GM19023 (cell line): ENCODE data around the gene MAU2.
A peak's percentile ranks its signal among the peaks of the same experiment; 100 is the strongest.
"Not testable (repeated sequence)": the region's sequence is repeated elsewhere in the genome, so short reads cannot be mapped to it uniquely, and the experiment has no call there.

Experiments
- ATAC-seq: cut with Tn5 transposase; IDR thresholded peaks from one replicate; pipeline ENCODE4 v1.9.1; 2021; ENCODE audit warnings: mild to moderate bottlenecking, moderate library complexity; ENCODE audit not compliant: unreplicated experiment

The MAU2 gene

DNA sequence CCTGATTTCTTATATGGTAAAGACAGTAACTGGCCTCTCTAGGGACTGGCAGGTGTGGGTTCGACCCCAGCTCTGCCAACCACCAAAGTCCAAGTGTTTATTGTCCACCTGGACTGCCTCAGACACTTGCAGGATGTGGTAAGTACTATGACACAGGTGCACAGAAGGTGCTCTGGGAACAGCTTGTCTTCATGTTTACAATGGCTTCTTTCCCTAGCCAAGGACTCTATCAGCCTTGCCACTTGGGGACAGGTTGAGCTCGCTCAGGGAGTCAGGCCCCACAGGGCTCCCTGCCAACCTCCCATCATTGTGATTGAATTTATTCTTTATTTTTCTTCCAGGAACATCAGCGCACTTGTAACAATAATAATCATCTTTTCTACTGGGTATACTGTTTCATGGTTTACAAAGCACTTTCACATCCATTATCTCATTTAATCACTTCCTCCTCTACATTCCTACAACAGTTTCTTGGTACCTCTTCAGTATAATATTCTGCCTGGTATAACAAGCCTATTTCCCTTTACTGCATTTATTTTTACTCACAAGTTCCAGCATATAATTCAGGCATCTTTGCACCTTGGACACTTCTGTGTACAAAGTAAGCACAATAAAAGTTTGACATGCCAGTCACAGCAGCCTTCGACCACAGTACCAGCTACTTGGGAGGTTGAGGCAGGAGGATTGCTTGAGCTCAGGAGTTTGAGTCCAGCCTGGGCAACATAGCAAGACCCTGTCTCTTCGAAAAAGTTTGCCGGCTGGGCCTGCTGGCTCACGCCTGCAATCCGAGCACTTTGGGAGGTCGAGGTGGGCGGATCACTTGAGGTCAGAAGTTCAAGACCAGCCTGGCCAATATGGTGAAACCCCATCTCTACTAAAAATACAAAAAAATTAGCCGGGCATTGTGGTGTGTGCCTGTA lies 60.6 kb downstream of the MAU2 start:
- no peak for ATAC-seq

- no peak for ATAC-seq
Measured at GRCh38 chr19:19382118-19382517, 61.5 kb downstream of the MAU2 start.

GRCh38 chr19:19384486-19384885 lies 63.9 kb downstream of the MAU2 start:
- no peak for ATAC-seq

- peak; percentile 94 for ATAC-seq
Measured at GRCh38 chr19:19385131-19385895, 64.7 kb downstream of the MAU2 start.

DNA sequence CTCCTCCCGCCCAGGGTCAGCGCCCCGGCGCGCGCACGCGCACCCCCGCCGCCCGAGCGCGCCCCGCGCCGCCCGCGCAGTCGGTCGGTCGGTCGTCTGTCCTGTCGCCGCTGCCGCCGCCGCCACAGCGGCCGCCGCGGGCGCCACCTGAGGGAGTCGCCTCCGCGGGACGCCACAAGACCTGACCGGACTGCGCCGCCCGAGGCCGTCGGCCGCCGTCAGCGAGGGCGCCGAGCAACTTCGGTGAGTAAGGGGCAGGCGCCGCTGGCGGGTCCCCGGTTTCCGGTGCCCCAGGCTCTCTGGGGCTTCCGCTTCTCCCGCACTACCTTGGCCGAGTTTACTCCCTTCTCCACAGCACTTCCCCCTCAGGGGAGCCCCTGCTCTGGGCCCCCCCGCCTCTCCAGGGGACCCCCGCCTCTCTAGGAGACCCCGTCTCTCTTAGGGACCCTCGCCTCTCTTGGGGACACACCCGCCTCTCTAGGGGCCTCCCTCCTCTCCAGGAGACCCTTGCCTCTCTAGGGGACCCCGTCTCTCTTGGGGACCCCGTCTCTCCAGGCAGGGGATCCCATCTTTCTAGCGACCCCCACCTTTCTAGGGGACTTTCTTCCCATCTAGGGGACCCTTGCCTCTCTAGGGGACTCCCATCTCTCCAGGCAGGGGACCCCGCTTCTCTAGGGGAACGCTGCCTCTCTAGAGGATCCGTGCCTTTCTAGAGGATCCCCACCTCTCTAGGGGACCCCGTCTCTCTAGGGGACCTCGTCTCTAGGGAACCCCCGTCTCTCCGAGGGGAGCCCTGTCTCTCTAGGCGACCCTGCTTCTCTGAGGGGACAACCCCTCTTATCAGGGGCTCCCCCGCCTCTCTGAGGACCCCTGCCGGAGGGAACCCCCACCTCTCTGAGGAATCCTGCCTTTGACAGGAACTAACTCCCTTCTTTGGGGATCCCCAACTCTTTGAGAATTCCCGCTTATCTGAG lies 65.6 kb downstream of the MAU2 start:
- peak; percentile 10 for ATAC-seq

DNA sequence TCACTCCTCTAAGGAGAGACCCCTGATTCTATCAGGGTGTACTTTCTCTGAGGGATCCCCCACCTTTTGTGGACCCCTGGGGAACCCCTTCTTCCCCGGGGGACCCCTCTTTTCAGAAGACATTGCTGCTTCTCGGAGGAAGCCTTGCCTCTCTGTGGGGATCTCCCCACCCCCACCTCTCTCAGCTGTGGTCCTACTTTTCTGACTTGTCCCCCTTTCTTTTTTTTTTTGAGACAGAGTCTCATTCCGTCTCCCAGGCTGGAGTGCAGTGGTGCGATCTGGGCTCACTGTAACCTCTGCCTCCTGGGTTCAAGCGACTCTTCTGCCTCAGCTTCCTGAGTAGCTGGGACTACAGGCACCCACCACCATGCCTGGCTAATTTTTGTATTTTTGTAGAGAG lies 66.5 kb downstream of the MAU2 start:
- ATAC-seq = no peak

DNA sequence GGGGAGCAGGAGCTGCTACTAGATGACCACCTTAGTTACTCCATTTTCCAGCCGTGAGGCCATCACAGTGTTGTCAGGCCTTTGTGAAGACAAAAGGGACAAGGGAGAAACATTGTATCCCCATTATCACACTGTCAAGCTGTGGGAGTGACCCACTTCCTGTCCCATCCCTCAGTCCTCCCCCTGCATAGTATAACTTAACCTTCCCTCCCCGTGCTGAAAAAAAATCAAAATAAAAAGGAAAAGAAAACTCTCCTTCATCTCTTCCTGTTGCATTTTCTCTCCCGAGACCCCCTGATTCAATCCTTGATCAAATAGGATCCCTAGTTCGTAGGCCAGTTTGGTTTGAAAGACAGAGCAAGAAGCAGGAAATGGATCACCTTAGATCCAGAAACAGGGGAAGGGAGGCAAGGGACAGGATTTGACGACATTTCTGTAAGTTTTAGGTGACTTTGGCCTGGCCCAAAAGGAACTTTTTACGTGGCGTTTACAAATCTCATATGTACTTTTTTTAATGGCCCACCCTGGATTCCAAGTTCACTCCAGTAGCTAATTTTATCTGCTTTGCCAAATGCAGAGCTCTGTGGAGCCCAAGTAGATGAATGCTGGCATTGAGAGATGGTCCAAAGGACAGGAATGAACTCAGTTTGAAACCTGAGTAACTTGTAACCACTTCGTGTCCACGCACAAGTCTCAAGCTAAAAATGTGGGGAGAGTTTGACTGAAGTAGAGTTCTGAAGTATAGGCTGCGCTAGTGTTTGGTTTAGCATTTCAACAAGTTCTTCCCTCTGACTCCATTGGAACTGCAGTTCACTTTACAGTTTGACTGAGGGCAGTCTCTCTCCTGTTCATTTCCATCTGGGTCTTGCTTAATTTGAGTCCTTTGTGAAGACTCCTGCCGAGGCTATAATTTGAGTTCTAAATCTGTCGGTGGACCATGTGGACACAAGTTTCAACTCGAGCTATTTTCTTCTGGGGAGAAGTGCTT lies 68.2 kb downstream of the MAU2 start:
- ATAC-seq = no peak

- not testable (repeated sequence) for ATAC-seq
Measured at GRCh38 chr19:19389683-19390082, 69.1 kb downstream of the MAU2 start.

DNA sequence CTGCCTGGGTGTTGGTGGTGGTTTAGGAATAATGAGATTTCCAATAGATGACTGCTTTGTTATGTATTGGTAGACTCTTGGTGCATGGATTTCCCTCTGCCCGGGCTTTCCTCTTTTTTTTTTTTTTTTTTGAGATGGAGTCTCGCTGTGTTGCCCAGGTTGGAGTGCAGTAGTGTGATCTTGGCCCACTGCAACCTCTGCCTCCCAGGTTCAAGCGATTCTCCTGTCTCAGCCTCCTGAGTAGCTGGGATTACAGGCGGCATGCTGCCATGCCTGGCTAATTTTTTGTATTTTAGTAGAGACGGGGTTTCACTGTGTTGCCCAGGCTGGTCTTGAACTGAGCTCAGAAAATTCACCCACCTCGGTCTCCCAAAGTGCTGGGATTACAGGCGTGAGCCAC lies 73.7 kb downstream of the MAU2 start:
- ATAC-seq = not testable (repeated sequence)

DNA sequence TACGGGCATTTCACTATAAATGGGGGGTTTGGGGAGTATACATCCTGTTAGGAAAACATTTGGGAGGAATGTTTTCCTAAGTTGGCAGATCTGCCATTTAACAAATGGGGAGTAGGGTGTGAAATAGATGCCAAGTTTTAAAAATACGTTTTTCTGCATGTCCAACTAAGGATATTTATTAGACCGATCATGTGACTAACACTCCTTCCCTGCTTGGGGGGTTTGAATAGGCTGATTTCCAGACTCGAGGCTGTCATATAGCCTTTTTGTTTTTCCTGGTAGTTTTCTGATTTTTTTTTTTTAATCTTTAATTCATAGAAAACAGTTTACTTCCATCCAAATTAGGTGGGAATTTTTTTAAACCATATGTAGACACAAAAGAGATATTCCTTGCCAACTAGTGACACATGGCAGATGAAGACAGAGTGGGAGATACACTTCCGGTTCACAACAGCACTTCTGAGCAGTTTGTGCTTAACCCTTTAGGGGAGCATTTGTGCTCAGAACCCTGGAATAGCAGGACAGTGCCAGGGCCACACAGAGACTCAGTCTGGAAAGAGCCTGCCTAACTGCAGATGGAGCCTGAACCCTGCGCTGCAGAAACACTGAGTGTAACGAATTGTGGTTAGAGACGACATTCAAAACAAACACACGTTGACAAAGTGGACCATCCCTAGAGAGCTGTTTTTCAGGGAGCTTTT lies 79.3 kb downstream of the MAU2 start:
- ATAC-seq = no peak

- ATAC-seq = no peak
Measured at GRCh38 chr19:19402656-19403372, 82.2 kb downstream of the MAU2 start.

GRCh38 chr19:19403373-19403901 lies 82.8 kb downstream of the MAU2 start:
- ATAC-seq = no peak

GRCh38 chr19:19404879-19405860 lies 84.5 kb downstream of the MAU2 start, which contains the start of gene GATAD2A:
TSS of gene GATAD2A (plus strand) at chr19:19405675. CDS start at chr19:19465346, 59,671 bp downstream.
- ATAC-seq = peak; percentile 69

DNA sequence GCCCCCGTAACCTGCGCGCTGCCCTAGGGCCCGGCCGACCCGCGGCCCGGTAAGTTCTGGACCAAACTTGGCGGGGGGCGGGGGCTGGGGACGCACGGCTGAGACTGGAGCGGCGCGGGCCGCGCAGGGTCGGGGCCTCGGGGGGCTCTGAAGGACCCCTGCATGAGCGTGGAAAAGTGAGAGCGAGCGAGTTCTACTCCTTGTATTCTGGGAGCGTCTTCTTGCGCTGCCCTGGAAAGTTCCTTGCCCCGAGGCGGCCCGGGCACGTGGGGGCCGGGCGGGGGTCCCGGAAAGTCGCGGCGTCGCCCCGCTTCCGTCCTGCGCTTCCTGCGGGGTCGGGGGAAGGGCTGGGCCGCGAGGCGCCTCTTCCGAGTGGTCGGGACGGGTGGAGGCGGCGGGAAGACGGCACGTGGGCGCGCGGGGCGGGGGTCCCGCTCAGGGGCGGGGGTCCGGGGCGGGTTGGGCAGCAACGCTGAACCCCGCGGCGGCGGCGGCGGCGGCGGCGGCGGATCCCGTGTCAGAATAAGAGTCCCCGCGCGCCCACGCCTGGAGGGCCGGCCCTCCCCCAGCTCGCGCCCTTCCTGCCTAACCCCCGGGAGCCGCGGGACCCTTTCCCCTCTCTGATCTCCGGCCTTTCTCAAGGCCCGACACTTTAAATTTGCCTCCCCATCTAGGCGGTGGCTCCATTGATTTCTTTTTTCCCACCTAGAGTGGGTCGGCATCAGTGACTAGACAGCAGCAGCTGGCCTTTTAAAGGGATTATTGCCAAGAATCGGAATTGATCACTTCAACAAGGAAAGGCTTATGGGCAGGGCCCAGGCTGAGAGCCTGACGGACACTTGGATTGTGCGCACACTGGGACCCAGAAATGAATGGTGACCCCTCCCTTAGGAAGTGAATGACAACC lies 85.6 kb downstream of the MAU2 start:
- no peak for ATAC-seq

DNA sequence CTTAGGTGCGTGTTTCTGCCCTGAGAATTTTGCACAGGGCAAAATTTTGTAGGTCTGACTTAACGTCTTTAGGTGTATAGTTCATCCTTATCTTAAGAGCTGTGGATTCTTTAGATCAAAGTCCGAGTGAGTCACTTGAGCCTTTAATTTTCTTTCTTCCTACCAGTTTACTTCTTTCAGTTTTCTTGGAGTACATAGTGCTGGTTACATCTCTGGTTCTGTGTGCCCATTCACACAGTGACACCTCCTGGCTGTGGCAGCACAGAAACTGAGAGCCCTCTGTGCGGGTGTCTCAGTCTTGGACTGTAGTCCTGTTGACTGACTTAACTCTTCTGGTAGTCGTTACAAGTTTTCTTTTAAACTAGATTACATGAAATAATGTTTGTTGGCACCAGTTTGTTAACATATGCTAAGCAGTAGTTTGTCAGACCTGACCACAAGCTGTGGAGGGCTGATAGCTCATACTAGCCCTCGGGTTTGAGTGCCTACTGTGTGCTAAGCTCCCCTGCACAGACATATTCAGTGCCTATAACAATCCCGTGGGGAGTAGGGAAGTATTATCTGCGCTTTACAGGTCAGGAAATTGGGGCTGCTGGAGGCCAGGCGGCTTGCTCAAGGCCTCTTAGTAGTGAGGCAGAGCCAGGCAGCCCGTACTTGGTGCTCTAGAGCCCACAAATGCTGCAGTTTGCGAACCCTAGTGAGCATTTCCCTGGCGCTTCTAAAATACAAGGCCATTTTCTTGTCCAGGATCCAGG lies 86.4 kb downstream of the MAU2 start:
- ATAC-seq = peak; percentile 25
